ENCODE results near the gene CACNB3.
A peak's percentile ranks its signal among the peaks of the same experiment; 100 is the strongest.
"Not testable (repeated sequence)": the region's sequence is repeated elsewhere in the genome, so short reads cannot be mapped to it uniquely, and the experiment has no call there.

CACNB3 gene

GRCh38 chr12:48851883-48852733, 33.8 kb downstream of the CACNB3 start, which contains the start of gene DDX23:
Gene DDX23 (minus strand): TSS chr12:48852163. CDS start chr12:48845782, 6,381 bp downstream.
- WGBS (ENCODE audit: extremely low coverage, insufficient coverage, low lambda C conversion rate): no CpG with 5 or more reads among the region's 53 CpGs

GRCh38 chr12:48852734-48853688, 34.7 kb downstream of the CACNB3 start:
- peaks cover 29% of the 10 kb centered on the region for H3K79me2 ChIP-seq (ENCODE audit: control insufficient read depth, insufficient read depth, low read length)

More at GRCh38 chr12:48851883-48852733, 33.8 kb downstream of the CACNB3 start, which contains the start of gene DDX23:
- H2AK5ac ChIP-seq (ENCODE audit: low read length): no peak within 1 kb of the TSS
- peak; percentile 99 for DNase-seq
- no peak within 1 kb of the TSS for H3K23ac ChIP-seq (ENCODE audit: low read length)
- H2BK120ac ChIP-seq (ENCODE audit: low read depth, low read length): no peak within 1 kb of the TSS
- peak within 1 kb of the TSS; percentile 42 for H3K18ac ChIP-seq (ENCODE audit: low read length)
- no peak within 1 kb of the TSS for H4K5ac ChIP-seq (ENCODE audit: low read length)
- H3K4ac ChIP-seq (ENCODE audit: low read depth, low read length): peak within 1 kb of the TSS; percentile 82
- peak within 1 kb of the TSS; percentile 99 for H3K9ac ChIP-seq (ENCODE audit: low read length)
- H3K27me3 ChIP-seq (ENCODE audit: insufficient read depth, low read length, poor library complexity): no peaks in the 10 kb centered on the region
- no peak within 1 kb of the TSS for H2BK5ac ChIP-seq (ENCODE audit: low read length)
- no peak within 1 kb of the TSS for H3K27ac ChIP-seq (ENCODE audit: low read depth, low read length)
- H3K4me2 ChIP-seq (ENCODE audit: low read length): peak within 1 kb of the TSS; percentile 46
- peak within 1 kb of the TSS; percentile 92 for H3K4me3 ChIP-seq (ENCODE audit: low read length)
- H3K56ac ChIP-seq (ENCODE audit: low read length): peak within 1 kb of the TSS; percentile 99
- no peak within 1 kb of the TSS for H2BK15ac ChIP-seq (replicated peaks; ENCODE audit: low read depth)
- no peak within 1 kb of the TSS for H4K8ac ChIP-seq (ENCODE audit: low read depth, low read length)
- peaks cover 2% of the 10 kb centered on the region for H3K4me1 ChIP-seq (ENCODE audit: control insufficient read depth, low read depth, low read length)
- no peaks in the 10 kb centered on the region for H3K36me3 ChIP-seq (ENCODE audit: control insufficient read depth, insufficient read depth, low read length)
- H3K79me2 ChIP-seq (ENCODE audit: control insufficient read depth, insufficient read depth, low read length): peaks cover 32% of the 10 kb centered on the region
- peaks cover 15% of the 10 kb centered on the region for H3K79me1 ChIP-seq (ENCODE audit: low read length)

GRCh38 chr12:48854488-48854887, 36.2 kb downstream of the CACNB3 start:
- Histone ChIP-seq H3K4me1 (ENCODE audit: control insufficient read depth, low read depth, low read length) (peaks cover 2% of the 10 kb centered on the region), H4K8ac (ENCODE audit: low read depth, low read length) (no peak overlapping the region), H3K36me3 (ENCODE audit: control insufficient read depth, insufficient read depth, low read length) (no peaks in the 10 kb centered on the region), H3K79me2 (ENCODE audit: control insufficient read depth, insufficient read depth, low read length) (peaks cover 22% of the 10 kb centered on the region), H4K5ac (ENCODE audit: low read length) (no peak overlapping the region), H3K9ac (ENCODE audit: low read length) (no peak overlapping the region), H2BK120ac (ENCODE audit: low read depth, low read length) (no peak overlapping the region), H3K4me3 (ENCODE audit: low read length) (no peak overlapping the region), H3K4ac (ENCODE audit: low read depth, low read length) (no peak overlapping the region), H2BK5ac (ENCODE audit: low read length) (no peak overlapping the region), H3K56ac (ENCODE audit: low read length) (no peak overlapping the region), H2AK5ac (ENCODE audit: low read length) (no peak overlapping the region), H3K18ac (ENCODE audit: low read length) (no peak overlapping the region), H3K79me1 (ENCODE audit: low read length) (peaks cover 14% of the 10 kb centered on the region), H3K27ac (ENCODE audit: low read depth, low read length) (no peak overlapping the region), H3K27me3 (ENCODE audit: insufficient read depth, low read length, poor library complexity) (no peaks in the 10 kb centered on the region), H3K23ac (ENCODE audit: low read length) (no peak overlapping the region), H2BK15ac (replicated peaks; ENCODE audit: low read depth) (no peak overlapping the region), H3K4me2 (ENCODE audit: low read length) (no peak overlapping the region)
- no CpG with 5 or more reads among the region's 4 CpGs for WGBS (ENCODE audit: extremely low coverage, insufficient coverage, low lambda C conversion rate)
- no peak for DNase-seq

More at GRCh38 chr12:48852734-48853688, 34.7 kb downstream of the CACNB3 start:
- no peak overlapping the region for H3K23ac ChIP-seq (ENCODE audit: low read length)
- no peak overlapping the region for H3K18ac ChIP-seq (ENCODE audit: low read length)
- peaks cover 2% of the 10 kb centered on the region for H3K4me1 ChIP-seq (ENCODE audit: control insufficient read depth, low read depth, low read length)
- H3K36me3 ChIP-seq (ENCODE audit: control insufficient read depth, insufficient read depth, low read length): no peaks in the 10 kb centered on the region
- no peak overlapping the region for H2BK5ac ChIP-seq (ENCODE audit: low read length)
- no peak overlapping the region for H2BK120ac ChIP-seq (ENCODE audit: low read depth, low read length)
- no peak overlapping the region for H3K27ac ChIP-seq (ENCODE audit: low read depth, low read length)
- peak overlapping the region; percentile 69 for H3K56ac ChIP-seq (ENCODE audit: low read length)
- DNase-seq: peak; percentile 94
- H3K9ac ChIP-seq (ENCODE audit: low read length): peak overlapping the region; percentile 36
- H2AK5ac ChIP-seq (ENCODE audit: low read length): no peak overlapping the region
- no peaks in the 10 kb centered on the region for H3K27me3 ChIP-seq (ENCODE audit: insufficient read depth, low read length, poor library complexity)
- no peak overlapping the region for H2BK15ac ChIP-seq (replicated peaks; ENCODE audit: low read depth)
- H3K4ac ChIP-seq (ENCODE audit: low read depth, low read length): no peak overlapping the region
- H3K4me2 ChIP-seq (ENCODE audit: low read length): peak overlapping the region; percentile 34
- no CpG with 5 or more reads among the region's 11 CpGs for WGBS (ENCODE audit: extremely low coverage, insufficient coverage, low lambda C conversion rate)
- no peak overlapping the region for H4K8ac ChIP-seq (ENCODE audit: low read depth, low read length)
- peaks cover 15% of the 10 kb centered on the region for H3K79me1 ChIP-seq (ENCODE audit: low read length)
- H4K5ac ChIP-seq (ENCODE audit: low read length): no peak overlapping the region
- H3K4me3 ChIP-seq (ENCODE audit: low read length): no peak overlapping the region

GRCh38 chr12:48854932-48855331, 36.6 kb downstream of the CACNB3 start:
- not testable (repeated sequence) for H2BK120ac ChIP-seq (ENCODE audit: low read depth, low read length); H3K36me3 ChIP-seq (ENCODE audit: control insufficient read depth, insufficient read depth, low read length); H3K56ac ChIP-seq (ENCODE audit: low read length); H3K4me1 ChIP-seq (ENCODE audit: control insufficient read depth, low read depth, low read length); H3K4me2 ChIP-seq (ENCODE audit: low read length); H4K8ac ChIP-seq (ENCODE audit: low read depth, low read length); H3K18ac ChIP-seq (ENCODE audit: low read length); H2BK15ac ChIP-seq (replicated peaks; ENCODE audit: low read depth); H3K4me3 ChIP-seq (ENCODE audit: low read length); H3K27me3 ChIP-seq (ENCODE audit: insufficient read depth, low read length, poor library complexity); H4K5ac ChIP-seq (ENCODE audit: low read length); H2BK5ac ChIP-seq (ENCODE audit: low read length); H3K23ac ChIP-seq (ENCODE audit: low read length); H3K9ac ChIP-seq (ENCODE audit: low read length); DNase-seq; H3K27ac ChIP-seq (ENCODE audit: low read depth, low read length); H3K4ac ChIP-seq (ENCODE audit: low read depth, low read length); H2AK5ac ChIP-seq (ENCODE audit: low read length)
- WGBS (ENCODE audit: extremely low coverage, insufficient coverage, low lambda C conversion rate): no CpG with 5 or more reads among the region's 10 CpGs
- peaks cover 11% of the 10 kb centered on the region for H3K79me1 ChIP-seq (ENCODE audit: low read length)
- H3K79me2 ChIP-seq (ENCODE audit: control insufficient read depth, insufficient read depth, low read length): peaks cover 18% of the 10 kb centered on the region

- Histone ChIP-seq H3K36me3 (ENCODE audit: control insufficient read depth, insufficient read depth, low read length) (no peaks in the 10 kb centered on the region), H3K27ac (ENCODE audit: low read depth, low read length) (no peak overlapping the region), H3K18ac (ENCODE audit: low read length) (no peak overlapping the region), H3K27me3 (ENCODE audit: insufficient read depth, low read length, poor library complexity) (no peaks in the 10 kb centered on the region), H2BK15ac (replicated peaks; ENCODE audit: low read depth) (no peak overlapping the region), H3K79me1 (ENCODE audit: low read length) (peaks cover 3% of the 10 kb centered on the region), H3K23ac (ENCODE audit: low read length) (no peak overlapping the region), H2BK120ac (ENCODE audit: low read depth, low read length) (no peak overlapping the region), H3K4me2 (ENCODE audit: low read length) (no peak overlapping the region), H2BK5ac (ENCODE audit: low read length) (no peak overlapping the region), H3K4ac (ENCODE audit: low read depth, low read length) (no peak overlapping the region), H3K4me1 (ENCODE audit: control insufficient read depth, low read depth, low read length) (no peaks in the 10 kb centered on the region), H3K9ac (ENCODE audit: low read length) (no peak overlapping the region), H3K79me2 (ENCODE audit: control insufficient read depth, insufficient read depth, low read length) (peaks cover 5% of the 10 kb centered on the region), H3K4me3 (ENCODE audit: low read length) (no peak overlapping the region), H2AK5ac (ENCODE audit: low read length) (no peak overlapping the region), H4K8ac (ENCODE audit: low read depth, low read length) (no peak overlapping the region), H3K56ac (ENCODE audit: low read length) (no peak overlapping the region), H4K5ac (ENCODE audit: low read length) (no peak overlapping the region)
- no CpG with 5 or more reads among the region's 2 CpGs for WGBS (ENCODE audit: extremely low coverage, insufficient coverage, low lambda C conversion rate)
- DNase-seq: no peak
These were observed 38.1 kb downstream of the CACNB3 start for GRCh38 chr12:48856379-48856778.
